LHCN-M2 (cell line): ENCODE data around the gene TESPA1. TPM values are rescaled to one million over a fixed set of nuclear protein-coding genes. Genes with fewer than 3 reads are reported as not detected.
"Not testable (repeated sequence)": the region's sequence is repeated elsewhere in the genome, so short reads cannot be mapped to it uniquely, and the experiment has no call there.

ENCODE experiments used
- DNase-seq: peaks from one replicate; pipeline ENCODE4 v3.0.0-alpha.2; 2012; ENCODE audit warnings: low read depth
- polyA plus RNA-seq: library from polyadenylated mRNA; unstranded; fragments of >200 nt; gene quantifications from one replicate; pipeline ENCODE4 v1.2.1, GENCODE V29; 2012; ENCODE audit warnings: missing spikeins
- total RNA-seq: library from RNA; depleted of rRNA; stranded (reverse); fragments of >200 nt; gene quantifications from 2 replicates; pipeline ENCODE4 v1.2.3, GENCODE V29; 2014; rRNA removed

Gene TESPA1
- not detected in 2 replicates for total RNA-seq
- polyA plus RNA-seq = not detected

- DNase-seq = no peak
Measured at GRCh38 chr12:54984658-54985376, at the start of gene TESPA1. Gene TESPA1, minus strand, starts transcription at chr12:54984762. Its CDS starts 10,200 bp downstream, at chr12:54974562.

- DNase-seq = no peak
Measured at GRCh38 chr12:55034218-55034617, 49.7 kb upstream of the TESPA1 start.

GRCh38 chr12:55025508-55025907 lies 40.9 kb upstream of the TESPA1 start:
- no peak for DNase-seq

- no peak for DNase-seq
Measured at GRCh38 chr12:55024575-55024974, 40.0 kb upstream of the TESPA1 start.

- DNase-seq = peak; percentile 62
Measured at GRCh38 chr12:55019784-55020183, 35.2 kb upstream of the TESPA1 start, which contains the start of gene NEUROD4. Gene NEUROD4, plus strand, starts transcription at chr12:55019974. Its CDS starts 6,466 bp downstream, at chr12:55026440.

GRCh38 chr12:55017416-55017925 lies 32.9 kb upstream of the TESPA1 start:
- no peak for DNase-seq

- no peak for DNase-seq
Measured at GRCh38 chr12:55008944-55009585, 24.5 kb upstream of the TESPA1 start.

- DNase-seq = no peak
Measured at GRCh38 chr12:55002355-55002754, 17.8 kb upstream of the TESPA1 start.

GRCh38 chr12:55001198-55001868 lies 16.8 kb upstream of the TESPA1 start:
- DNase-seq = no peak

GRCh38 chr12:54998958-54999510 lies 14.5 kb upstream of the TESPA1 start:
- DNase-seq = no peak

GRCh38 chr12:54997929-54998522 lies 13.5 kb upstream of the TESPA1 start:
- no peak for DNase-seq

- DNase-seq = no peak
Measured at GRCh38 chr12:54996205-54996604, 11.6 kb upstream of the TESPA1 start.

GRCh38 chr12:54993181-54993835 lies 8.7 kb upstream of the TESPA1 start:
- peak; percentile 54 for DNase-seq

- no peak for DNase-seq
Measured at GRCh38 chr12:54991991-54992375, 7.4 kb upstream of the TESPA1 start.

GRCh38 chr12:54991161-54991990 lies 6.8 kb upstream of the TESPA1 start:
- DNase-seq = no peak

GRCh38 chr12:54989829-54990228 lies 5.3 kb upstream of the TESPA1 start:
- DNase-seq = no peak

- peak; percentile 72 for DNase-seq
Measured at GRCh38 chr12:54988402-54989054, 4.0 kb upstream of the TESPA1 start.

GRCh38 chr12:54987611-54988231 lies 3.2 kb upstream of the TESPA1 start:
- DNase-seq = no peak

- not testable (repeated sequence) for DNase-seq
Measured at GRCh38 chr12:54986773-54987172, 2.2 kb upstream of the TESPA1 start.
